ENCODE data around the gene PTPRU.

DNA sequence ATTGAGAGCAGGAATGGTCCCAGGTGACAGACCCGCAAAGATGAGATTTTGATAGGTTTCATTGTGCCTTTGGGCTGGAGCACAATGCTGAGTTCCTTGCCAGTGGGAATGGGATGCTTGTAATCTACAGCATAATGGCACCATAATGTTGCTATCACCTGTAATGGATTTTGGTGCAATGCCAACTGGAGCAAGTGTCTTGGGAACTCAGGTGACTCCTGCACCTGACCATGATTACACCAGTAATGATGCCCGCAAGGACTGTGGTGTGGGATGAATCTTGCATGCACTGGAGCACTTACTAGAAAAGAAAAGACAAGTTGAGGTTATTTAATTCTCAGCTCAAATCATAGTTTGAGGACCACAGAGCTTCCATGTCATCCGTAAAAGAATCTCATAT lies 96.7 kb downstream of the PTPRU start:
- TF ChIP-seq ARNT (IDR thresholded peaks at IDR 0.05) (no peak), TARDBP (IDR thresholded peaks at IDR 0.05) (no peak), FOXM1 (IDR thresholded peaks at IDR 0.05; ENCODE audit: borderline replicate concordance) (no peak), BHLHE40 (IDR thresholded peaks at IDR 0.05; ENCODE audit: borderline replicate concordance) (no peak), SUZ12 (IDR thresholded peaks at IDR 0.05) (no peak), SP1 (IDR thresholded peaks at IDR 0.05) (no peak), CTBP1 (IDR thresholded peaks at IDR 0.05; ENCODE audit: borderline replicate concordance) (no peak), FOXK2 (IDR thresholded peaks at IDR 0.05) (no peak), NFRKB (IDR thresholded peaks at IDR 0.05) (no peak), LEF1 (IDR thresholded peaks at IDR 0.05; ENCODE audit: borderline replicate concordance) (no peak), ELF4 (IDR thresholded peaks at IDR 0.05) (no peak), FOXA1 (IDR thresholded peaks at IDR 0.05) (no peak), ZNF384 (IDR thresholded peaks at IDR 0.05) (no peak)
- TF ChIP-seq, protein P1, sequence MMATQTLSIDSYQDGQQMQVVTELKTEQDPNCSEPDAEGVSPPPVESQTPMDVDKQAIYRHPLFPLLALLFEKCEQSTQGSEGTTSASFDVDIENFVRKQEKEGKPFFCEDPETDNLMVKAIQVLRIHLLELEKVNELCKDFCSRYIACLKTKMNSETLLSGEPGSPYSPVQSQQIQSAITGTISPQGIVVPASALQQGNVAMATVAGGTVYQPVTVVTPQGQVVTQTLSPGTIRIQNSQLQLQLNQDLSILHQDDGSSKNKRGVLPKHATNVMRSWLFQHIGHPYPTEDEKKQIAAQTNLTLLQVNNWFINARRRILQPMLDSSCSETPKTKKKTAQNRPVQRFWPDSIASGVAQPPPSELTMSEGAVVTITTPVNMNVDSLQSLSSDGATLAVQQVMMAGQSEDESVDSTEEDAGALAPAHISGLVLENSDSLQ (IDR thresholded peaks at IDR 0.05) = no peak

All from HEK293T (cell line).